ENCODE measurements around the gene SCGB3A2.
A peak's percentile ranks its signal among the peaks of the same experiment; 100 is the strongest.

SCGB3A2 gene, protein sequence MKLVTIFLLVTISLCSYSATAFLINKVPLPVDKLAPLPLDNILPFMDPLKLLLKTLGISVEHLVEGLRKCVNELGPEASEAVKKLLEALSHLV

GRCh38 chr5:147878066-147878759, at the start of gene SCGB3A2:
Gene SCGB3A2 (plus strand): TSS chr5:147878711. CDS start chr5:147878804, 93 bp downstream.
- no peak for DNase-seq

- DNase-seq: no peak
Measured at GRCh38 chr5:147830035-147830434, 48.5 kb upstream of the SCGB3A2 start.

DNA sequence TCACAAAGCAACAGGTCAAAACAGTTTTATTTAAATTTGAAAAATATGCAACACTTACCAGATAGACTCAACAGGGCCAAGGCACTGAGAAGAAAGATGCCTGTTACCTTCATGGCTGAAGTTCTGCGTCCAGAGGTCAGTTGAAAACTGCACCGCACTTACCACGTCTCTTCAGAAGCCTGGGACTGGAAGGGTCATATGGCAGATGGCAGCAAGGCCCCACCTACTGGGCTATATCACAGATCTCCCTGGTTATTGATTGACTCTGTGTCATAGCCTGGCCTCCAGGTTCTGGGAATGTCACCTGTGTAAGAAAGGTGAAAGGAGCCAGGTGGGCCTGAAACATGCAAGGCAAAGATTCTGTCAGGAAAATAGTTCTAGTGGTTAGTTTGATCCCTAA, 47.0 kb upstream of the SCGB3A2 start, which contains the start of gene SPINK1:
Gene SPINK1 (minus strand): TSS at position 207 of the 400 bp plus-strand sequence. CDS start 94 bp downstream, at position 113.
- DNase-seq: no peak

DNA sequence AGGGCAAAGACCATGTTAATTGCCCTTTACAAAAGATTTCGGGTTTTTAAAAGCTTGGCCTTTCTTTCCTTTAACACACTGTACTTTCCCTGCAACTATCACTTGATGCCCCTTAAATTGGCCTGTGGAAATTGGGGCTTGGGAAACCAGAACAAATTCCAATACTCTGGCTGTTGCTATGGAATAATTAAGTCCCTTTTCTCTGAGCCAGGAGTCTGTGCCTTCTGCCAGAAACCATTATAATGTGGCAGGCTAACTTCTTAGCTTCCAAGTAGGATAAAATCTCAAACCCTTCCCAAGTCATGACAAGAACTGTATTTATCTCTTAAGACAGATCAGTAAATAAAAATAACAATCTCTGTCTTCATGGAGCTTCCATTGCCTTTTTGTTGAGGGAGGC, 46.0 kb upstream of the SCGB3A2 start:
- DNase-seq: no peak

- DNase-seq: no peak
Measured at GRCh38 chr5:147835386-147835798, 43.1 kb upstream of the SCGB3A2 start.

DNA sequence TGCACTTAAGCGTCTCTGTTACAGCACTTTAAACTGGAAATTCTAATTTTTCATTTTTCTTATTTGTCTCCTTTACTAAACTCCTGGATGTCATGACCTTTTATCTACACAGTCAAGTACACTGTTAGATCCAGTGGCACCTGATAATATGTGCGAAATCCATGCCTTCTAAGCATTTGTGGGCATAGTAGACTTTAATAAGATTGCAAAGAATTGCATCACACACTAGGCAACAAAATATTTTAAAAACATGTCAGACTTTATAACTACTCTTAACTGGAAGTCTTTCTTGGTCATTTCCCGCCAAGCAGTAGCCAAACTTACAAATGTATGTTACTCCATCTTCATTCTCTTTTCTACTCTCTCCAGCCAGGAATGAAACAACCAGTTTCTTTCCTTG, 42.1 kb upstream of the SCGB3A2 start:
- no peak for DNase-seq

DNA sequence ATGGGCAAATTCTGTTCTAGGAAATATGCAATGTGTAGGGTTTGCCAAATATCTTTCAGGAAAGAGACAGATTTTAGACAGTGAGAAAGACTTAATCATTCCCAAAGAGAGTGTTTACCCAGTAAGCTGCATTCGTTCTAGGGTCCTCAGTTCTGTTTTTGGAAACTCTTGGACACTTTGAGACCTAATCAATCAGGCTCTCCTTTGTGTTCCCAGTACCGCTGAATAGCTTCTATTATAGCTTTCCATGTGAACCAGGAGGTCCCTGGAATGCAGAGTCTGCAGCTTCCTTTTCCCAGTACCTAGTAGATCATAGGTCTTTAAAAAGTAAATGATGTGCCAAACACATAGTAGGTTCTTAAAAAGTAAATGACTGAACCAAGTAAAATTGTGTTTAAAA, 35.6 kb upstream of the SCGB3A2 start:
- no peak for DNase-seq

GRCh38 chr5:147844846-147845245, 33.7 kb upstream of the SCGB3A2 start:
- DNase-seq: no peak

DNA sequence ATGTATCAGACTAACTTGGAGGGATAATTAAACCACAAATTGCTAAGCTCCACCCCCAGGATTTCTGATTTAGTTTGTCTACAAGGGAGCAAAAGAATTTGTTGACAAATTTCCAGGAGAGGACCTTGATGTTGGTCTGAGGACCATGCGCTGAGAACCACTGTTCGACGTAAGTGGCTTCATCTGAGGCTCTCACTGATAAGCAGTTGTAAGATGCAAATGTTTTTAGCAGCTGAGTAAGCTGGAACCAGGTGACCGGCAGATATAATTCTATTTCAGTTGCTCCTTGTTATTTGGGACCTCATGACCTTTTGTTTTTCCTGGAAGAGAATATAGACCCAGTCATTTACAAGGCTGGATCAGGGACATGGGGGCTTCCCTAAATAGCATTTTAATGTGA, 32.9 kb upstream of the SCGB3A2 start:
- no peak for DNase-seq

DNA sequence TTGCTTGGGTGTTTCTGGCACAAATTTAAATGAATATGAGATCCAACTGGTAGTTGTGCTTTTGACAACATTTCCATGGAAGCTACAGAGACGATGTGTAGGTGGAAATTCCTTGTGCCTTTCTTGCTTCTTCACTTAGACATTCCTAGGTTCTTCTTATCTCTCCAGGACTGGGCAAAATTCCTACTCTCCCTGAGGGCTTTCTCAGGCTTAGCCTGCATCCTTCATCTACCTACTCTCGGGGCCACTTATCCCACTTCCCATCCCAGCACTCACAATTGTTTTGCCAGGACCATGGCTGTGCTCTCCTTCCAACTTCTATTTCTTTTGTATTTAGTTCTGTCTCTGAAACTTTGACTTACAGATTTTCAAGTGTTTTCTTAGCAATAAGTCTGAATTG, 29.3 kb upstream of the SCGB3A2 start:
- DNase-seq: no peak

GRCh38 chr5:147851578-147851977, 26.9 kb upstream of the SCGB3A2 start:
- DNase-seq: no peak

- DNase-seq: no peak
Measured at GRCh38 chr5:147852365-147852764, 26.1 kb upstream of the SCGB3A2 start.

DNA sequence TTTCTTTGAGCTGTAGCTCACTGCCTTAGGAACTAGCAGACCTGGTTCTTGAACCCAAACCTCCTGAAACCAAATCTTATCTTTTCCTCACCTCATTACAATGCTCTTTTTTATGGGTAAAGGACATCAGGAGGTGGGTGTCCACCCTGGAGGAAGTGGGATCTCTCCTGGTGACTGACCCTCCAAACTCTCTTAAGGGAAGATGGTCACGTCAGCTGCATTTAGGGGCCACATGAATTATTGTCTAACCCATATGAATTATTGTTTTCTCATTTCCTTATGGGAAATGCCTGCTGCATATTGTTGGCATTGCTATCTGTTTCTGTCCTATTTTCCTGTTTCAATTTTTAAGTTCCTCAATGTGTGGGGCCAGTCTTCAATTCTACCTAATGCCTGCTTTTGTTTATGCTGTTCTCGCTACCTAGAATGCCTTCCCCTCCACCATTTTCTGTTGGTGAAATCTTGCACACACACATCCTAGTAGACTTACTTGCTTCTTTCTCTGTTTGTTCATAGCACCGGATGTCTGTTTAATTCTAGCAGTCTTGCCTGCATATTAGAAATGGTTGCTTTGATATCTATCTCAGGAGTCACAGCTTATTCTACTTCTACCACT, 25.0 kb upstream of the SCGB3A2 start:
- DNase-seq: no peak

- DNase-seq: no peak
Measured at GRCh38 chr5:147854331-147854730, 24.2 kb upstream of the SCGB3A2 start.

GRCh38 chr5:147854894-147855773, 23.4 kb upstream of the SCGB3A2 start:
- no peak for DNase-seq

DNA sequence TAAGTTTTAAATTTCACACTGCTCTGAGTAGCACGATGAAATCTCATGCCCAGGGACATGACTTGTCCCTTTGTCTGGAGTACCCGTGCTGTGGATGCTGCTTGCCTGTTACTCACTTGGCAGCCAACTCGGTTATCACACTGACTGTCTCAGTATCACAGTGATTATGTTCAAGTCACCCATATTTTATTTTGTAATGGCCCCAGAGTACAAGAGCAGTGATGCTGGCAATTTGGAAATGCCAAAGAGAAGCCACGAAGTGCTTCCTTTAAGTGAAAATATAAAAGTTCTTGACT, 22.8 kb upstream of the SCGB3A2 start:
- no peak for DNase-seq

GRCh38 chr5:147856801-147857200, 21.7 kb upstream of the SCGB3A2 start:
- no peak for DNase-seq

- DNase-seq: peak; percentile 38
Measured at GRCh38 chr5:147857302-147858129, 21.0 kb upstream of the SCGB3A2 start.

- no peak for DNase-seq
Measured at GRCh38 chr5:147858565-147858964, 19.9 kb upstream of the SCGB3A2 start.

- DNase-seq: no peak
Measured at GRCh38 chr5:147859962-147860640, 18.4 kb upstream of the SCGB3A2 start.

- DNase-seq: no peak
Measured at GRCh38 chr5:147860641-147861025, 17.9 kb upstream of the SCGB3A2 start.
